Body of pancreas (tissue), 4 donors: ENCODE data around the gene PVR.

Experiments used
- POLR2A ChIP-seq, 3 donors: fragments of 450-650 bp; IDR thresholded peaks; one replicate each; pipeline ENCODE4 v1.6.1; 2016; ENCODE audit warnings: antibody characterized with exemption in 3 of 3, mild to moderate bottlenecking in 2 of 3
- TF ChIP-seq, protein P1 (sequence below), 7 experiments: fragments of 450-650 bp in 4 of 7; fragments of 200-600 bp in 3 of 7; sonication (generic) in 3 of 7; IDR thresholded peaks; one replicate each; pipeline ENCODE4 v1.5.1; 2016 to 2019; ENCODE audit warnings: antibody characterized with exemption in 7 of 7

DNA sequence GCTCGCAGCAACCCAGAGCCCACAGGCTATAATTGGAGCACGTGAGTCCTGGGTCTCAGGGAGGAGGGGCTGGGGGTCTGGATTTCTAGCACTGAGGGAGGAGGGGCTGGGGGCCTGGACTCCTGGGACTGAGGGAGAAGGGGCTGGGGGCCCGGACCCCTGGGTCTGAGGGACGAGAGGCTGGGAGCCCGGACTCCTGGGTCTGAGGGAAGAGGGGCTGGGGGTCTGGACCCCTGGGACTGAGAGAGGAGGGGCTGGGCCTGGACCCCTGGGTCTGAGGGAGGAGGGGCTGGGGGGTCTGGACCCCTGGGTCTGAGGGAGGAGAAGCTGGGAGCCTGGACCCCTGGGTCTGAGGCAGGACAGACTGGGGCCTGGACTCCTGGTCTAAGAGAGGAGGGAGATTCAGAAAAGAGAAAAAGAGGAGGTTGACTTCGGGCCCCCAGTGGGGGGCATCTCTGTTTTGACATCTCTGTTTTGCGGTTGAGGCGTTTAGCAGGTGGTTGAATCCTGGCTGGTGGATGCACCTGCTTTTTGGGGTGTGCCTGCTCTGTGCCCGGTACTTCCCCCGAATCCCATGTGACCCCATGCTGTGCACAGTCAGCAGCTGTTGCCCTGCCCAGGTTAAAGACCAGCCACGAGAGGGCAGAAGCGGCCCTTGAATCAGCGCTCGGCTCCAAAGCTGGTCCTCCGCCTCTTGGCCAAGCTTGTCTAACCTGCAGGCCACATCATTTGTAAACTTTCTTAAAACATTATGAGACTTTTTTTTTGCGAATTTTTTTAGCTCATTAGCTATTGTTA lies 10.5 kb downstream of the PVR start:
- no peak for TF ChIP-seq POLR2A (IDR thresholded peaks at IDR 0.05)
- TF ChIP-seq, protein P1, sequence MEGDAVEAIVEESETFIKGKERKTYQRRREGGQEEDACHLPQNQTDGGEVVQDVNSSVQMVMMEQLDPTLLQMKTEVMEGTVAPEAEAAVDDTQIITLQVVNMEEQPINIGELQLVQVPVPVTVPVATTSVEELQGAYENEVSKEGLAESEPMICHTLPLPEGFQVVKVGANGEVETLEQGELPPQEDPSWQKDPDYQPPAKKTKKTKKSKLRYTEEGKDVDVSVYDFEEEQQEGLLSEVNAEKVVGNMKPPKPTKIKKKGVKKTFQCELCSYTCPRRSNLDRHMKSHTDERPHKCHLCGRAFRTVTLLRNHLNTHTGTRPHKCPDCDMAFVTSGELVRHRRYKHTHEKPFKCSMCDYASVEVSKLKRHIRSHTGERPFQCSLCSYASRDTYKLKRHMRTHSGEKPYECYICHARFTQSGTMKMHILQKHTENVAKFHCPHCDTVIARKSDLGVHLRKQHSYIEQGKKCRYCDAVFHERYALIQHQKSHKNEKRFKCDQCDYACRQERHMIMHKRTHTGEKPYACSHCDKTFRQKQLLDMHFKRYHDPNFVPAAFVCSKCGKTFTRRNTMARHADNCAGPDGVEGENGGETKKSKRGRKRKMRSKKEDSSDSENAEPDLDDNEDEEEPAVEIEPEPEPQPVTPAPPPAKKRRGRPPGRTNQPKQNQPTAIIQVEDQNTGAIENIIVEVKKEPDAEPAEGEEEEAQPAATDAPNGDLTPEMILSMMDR (IDR thresholded peaks at IDR 0.05) = peak; percentile 33 to 74 (median 57)
